GM12892 (cell line): Measurements from ENCODE around the gene R3HDM2.

Source experiments
- DNase-seq: peaks from one replicate; pipeline ENCODE4 v3.0.0; 2011; ENCODE audit not compliant: insufficient read length
- FAIRE-seq: peaks from 2 replicates; lab custom pipeline; 2011; peaks lifted over from hg19 to GRCh38; lab: Jason Lieb, UNC
- POLR2A ChIP-seq: IDR thresholded peaks from 2 replicates; pipeline ENCODE4 v1.6.1; 2011; ENCODE audit warnings: low read depth, low read length, control low read depth
- POLR2AphosphoS5 ChIP-seq: IDR thresholded peaks from 2 replicates; pipeline ENCODE4 v1.6.1; 2011; ENCODE audit warnings: low read depth, low read length, control low read depth
- TAF1 ChIP-seq: IDR thresholded peaks from 2 replicates; pipeline ENCODE4 v1.6.1; 2011; ENCODE audit warnings: low read depth, mild to moderate bottlenecking, control low read depth, low read length, borderline replicate concordance

Gene R3HDM2

DNA sequence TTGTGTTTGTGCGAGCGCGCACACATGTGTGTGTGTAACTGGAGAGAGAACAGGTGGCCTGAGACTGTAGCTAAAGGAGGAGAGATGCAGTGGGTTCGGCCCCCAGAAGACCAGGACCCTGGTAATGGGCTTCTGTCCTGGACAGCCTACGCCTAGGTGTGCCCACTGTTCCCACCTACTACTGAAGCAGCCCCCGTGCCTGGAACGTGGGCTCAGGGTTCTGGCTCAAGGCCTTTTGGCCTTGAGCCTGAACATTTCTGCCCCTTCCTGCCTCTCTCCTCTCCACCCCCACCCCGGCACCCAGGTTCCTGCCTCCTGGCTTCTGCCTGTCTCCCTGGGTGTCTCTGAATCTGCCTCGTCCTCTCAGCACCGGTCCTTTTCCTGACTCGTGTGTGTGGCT lies 215.8 kb downstream of the R3HDM2 start:
- FAIRE-seq (no peak), DNase-seq (no peak)
- TF ChIP-seq POLR2AphosphoS5, result no peak
- no peak for TF ChIP-seq POLR2A
- TF ChIP-seq TAF1, result no peak

DNA sequence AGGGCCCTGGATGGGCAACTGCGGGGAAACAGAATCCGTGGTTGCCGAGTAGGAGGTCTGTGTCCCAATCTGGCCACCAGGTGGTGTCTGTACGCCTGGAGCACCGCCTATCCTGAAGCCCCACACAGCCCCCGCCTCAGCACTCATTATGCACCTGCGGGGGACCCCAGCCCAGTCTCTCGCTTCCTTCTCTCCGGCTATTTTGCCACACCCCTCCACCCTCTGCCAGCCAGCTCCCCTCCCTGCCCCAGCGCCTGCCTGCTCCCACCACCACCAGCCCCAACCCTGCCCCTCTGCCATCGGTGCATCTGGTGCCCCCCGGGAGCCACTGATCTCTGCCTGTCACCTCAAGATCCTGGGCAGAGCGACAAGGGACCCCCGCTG lies 216.5 kb downstream of the R3HDM2 start:
- FAIRE-seq (peak; percentile 82), DNase-seq (peak; percentile 73)
- TF ChIP-seq POLR2AphosphoS5 (no peak), POLR2A (no peak), TAF1 (no peak)

DNA sequence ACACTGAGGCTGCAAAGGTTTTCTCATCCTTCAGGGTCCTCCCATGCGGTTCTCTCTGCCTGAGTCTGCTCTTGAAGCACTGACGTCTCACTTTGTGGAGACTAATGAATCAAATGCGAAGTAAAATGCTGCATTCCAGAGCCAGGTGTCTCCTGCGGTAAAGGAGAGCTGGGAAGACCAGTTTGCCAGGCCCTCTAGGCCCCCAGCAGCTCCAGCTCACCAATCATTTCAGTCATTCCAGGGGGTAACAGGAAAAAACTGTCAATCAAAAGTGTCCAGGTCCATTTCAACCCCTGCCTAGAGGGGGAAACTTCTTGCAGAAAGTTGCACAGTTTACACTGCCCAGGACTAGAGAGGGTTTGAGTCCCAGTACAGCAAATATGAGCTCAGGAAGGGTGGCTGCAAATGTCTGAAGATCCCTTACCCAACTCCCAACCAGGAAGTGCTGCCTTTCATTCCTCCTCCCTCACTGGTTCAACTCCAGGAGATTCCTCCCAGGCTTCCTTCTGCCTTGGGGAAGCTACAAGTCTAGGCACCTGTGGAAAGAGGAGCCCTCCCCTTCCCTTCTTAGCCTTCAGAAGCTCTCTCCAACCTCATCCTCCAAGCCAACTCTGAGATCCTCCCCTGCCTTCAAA lies 217.0 kb downstream of the R3HDM2 start:
- no peak for DNase-seq
- TF ChIP-seq TAF1 (no peak), POLR2A (no peak), POLR2AphosphoS5 (no peak)
- no peak for FAIRE-seq

DNA sequence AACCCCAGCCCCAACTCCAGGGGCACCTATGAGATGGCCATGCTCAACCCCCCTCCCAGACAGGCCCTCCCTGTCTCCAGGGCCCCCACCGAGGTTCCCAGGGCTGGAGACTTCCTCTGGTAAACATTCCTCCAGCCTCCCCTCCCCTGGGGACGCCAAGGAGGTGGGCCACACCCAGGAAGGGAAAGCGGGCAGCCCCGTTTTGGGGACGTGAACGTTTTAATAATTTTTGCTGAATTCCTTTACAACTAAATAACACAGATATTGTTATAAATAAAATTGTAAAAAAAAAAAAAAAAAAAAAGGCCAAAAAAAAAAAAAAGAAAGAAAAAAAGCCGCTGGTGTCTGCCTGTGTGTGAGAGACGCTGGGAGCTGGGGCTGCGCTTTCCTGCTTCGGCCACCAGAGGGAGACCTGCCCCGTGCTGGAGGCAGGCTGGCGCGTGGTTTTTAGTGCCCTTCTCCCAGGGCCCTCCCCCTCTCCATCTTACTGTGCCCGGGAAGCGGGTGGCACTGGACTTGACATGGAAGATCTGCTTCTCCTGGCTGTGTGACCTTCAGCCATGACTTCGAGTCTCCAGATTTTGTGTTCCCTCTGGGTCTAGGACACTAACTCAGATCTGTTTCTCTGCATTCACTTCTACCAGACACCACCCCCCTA lies 217.7 kb downstream of the R3HDM2 start:
- peak; percentile 95 for DNase-seq
- peak; percentile 91 for FAIRE-seq
- no peak for TF ChIP-seq POLR2AphosphoS5
- TF ChIP-seq TAF1, result no peak
- TF ChIP-seq POLR2A, result no peak

DNA sequence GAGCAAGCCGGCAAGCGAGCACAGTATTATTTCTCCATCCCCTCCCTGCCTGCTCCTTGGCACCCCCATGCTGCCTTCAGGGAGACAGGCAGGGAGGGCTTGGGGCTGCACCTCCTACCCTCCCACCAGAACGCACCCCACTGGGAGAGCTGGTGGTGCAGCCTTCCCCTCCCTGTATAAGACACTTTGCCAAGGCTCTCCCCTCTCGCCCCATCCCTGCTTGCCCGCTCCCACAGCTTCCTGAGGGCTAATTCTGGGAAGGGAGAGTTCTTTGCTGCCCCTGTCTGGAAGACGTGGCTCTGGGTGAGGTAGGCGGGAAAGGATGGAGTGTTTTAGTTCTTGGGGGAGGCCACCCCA lies 218.2 kb downstream of the R3HDM2 start:
- DNase-seq, result no peak
- TF ChIP-seq POLR2A (no peak), TAF1 (no peak), POLR2AphosphoS5 (no peak)
- no peak for FAIRE-seq

DNA sequence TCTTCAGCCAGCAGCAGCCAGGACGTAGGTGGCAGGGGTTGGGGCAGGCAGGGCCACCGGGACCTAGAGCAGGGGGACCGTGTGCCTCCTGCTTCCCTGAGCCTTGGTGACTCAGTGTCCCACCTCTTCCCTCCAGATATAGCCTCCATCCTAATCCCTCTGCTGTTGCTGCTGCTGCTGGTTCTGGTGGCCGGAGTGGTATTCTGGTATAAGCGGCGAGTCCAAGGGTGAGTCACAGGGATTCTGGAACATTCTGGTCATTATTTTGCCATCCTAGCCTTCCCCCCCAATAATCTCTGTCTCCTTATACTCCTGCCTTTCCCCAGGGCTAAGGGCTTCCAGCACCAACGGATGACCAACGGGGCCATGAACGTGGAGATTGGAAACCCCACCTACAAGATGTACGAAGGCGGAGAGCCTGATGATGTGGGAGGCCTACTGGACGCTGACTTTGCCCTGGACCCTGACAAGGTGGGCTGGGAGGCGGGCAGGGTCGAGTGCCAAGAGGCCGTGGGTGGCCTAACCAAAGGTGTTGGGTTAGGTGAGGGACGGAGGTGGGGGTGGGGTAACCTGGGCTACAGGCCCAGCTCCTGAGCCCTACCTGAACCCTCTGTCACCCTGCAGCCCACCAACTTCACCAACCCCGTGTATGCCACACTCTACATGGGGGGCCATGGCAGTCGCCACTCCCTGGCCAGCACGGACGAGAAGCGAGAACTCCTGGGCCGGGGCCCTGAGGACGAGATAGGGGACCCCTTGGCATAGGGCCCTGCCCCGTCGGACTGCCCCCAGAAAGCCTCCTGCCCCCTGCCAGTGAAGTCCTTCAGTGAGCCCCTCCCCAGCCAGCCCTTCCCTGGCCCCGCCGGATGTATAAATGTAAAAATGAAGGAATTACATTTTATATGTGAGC lies 218.8 kb downstream of the R3HDM2 start:
- FAIRE-seq, result no peak
- TF ChIP-seq POLR2AphosphoS5, result no peak
- TF ChIP-seq TAF1, result no peak
- no peak for TF ChIP-seq POLR2A
- no peak for DNase-seq

DNA sequence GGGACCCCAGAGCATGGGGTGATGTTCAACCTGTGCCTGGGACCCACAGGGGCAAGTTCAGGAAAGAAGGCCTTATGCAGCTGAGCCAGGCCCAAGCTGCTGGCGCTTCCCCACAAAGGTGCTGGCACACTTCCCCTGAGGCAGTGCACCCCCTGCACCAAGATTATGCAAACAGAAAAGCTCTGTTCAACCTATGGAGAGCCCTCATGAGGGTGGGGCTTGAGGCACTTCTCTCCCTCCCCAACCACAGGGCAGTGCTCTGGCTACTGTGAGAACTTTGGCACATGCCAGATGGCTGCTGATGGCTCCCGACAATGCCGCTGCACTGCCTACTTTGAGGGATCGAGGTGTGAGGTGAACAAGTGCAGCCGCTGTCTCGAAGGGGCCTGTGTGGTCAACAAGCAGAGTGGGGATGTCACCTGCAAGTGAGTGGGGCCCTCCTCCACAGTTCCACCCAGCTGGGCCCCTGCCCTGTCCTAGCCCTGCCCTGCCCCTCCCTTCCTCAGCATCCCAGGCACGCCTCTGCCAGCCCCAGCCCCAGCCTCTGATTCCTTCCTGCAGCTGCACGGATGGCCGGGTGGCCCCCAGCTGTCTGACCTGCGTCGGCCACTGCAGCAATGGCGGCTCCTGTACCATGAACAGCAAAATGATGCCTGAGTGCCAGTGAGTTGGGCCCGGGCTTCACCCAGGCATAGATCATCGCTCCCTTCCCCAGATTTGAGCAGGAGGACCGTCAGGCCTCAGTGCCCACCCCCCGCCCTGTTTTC lies 219.7 kb downstream of the R3HDM2 start:
- no peak for TF ChIP-seq POLR2A
- TF ChIP-seq POLR2AphosphoS5, result no peak
- no peak for TF ChIP-seq TAF1
- DNase-seq (no peak), FAIRE-seq (no peak)

DNA sequence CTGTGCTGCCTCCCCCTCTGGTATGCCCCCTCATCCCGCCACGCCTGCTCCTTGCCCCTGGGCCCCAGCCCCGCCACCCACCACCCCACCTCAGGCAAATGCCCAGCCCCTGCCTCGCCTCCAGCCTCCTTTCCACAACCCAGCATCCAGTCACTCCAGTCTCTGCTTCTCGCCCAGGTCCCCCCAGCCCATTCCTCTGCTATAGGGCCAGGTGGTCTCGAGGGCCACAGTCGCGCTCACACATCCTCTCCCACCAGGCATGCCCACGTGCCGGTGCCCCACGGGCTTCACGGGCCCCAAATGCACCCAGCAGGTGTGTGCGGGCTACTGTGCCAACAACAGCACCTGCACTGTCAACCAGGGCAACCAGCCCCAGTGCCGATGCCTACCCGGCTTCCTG lies 220.4 kb downstream of the R3HDM2 start:
- DNase-seq, result no peak
- TF ChIP-seq POLR2A (no peak), POLR2AphosphoS5 (no peak), TAF1 (no peak)
- FAIRE-seq, result no peak

DNA sequence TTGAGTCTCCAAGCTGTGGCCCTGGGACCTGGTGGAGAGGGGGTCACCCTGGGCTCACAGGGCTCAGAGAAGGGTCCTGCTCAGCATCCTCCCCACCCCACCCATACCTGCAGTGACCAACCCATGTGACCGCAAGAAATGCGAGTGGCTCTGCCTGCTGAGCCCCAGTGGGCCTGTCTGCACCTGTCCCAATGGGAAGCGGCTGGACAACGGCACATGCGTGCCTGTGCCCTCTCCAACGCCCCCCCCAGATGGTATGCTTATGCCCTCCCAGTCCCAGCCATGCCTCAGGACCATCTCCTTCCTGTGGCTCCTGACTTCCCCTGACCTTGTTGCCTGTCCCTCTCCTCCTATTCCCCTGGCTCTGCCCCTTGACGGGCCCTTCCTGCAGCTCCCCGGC lies 220.9 kb downstream of the R3HDM2 start:
- FAIRE-seq, result no peak
- TF ChIP-seq TAF1 (no peak), POLR2A (no peak)
- DNase-seq, result no peak

DNA sequence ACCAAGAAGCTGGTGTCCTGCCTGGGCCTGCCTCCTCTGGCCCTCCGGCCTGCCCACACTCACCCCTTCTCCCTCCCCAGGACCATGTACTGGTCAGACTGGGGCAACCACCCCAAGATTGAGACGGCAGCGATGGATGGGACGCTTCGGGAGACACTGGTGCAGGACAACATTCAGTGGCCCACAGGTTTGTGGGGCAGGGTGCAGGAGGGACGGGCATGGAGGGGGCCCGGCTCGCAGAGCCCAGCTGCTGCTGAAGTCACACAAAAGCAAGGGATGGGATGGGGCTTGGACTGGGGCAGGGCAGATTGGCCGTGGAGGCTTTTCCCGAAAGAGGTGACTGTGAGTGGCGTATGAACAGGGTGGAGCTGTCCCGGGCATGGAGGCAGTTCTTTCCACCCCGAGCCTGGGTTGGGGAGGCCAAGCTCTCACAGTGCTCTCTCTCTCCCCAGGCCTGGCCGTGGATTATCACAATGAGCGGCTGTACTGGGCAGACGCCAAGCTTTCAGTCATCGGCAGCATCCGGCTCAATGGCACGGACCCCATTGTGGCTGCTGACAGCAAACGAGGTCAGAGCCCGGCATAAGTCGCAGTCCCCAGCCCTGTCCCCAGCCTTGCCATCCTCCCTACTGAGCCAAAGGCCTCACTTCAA lies 222.1 kb downstream of the R3HDM2 start:
- no peak for DNase-seq
- no peak for TF ChIP-seq TAF1
- no peak for TF ChIP-seq POLR2AphosphoS5
- TF ChIP-seq POLR2A, result no peak
- FAIRE-seq, result no peak
